NCI-H345 treated with DMSO at 0.1 percent for 48 hours (cell line): ENCODE results near the gene ISG15.
"Not testable (repeated sequence)": the region's sequence is repeated elsewhere in the genome, so short reads cannot be mapped to it uniquely, and the experiment has no call there.

Experiments used
- DNase-seq: peaks from one replicate; lab custom pipeline; 2025; ENCODE audit not compliant: unreplicated experiment; lab: John Stamatoyannopoulos, UW

Gene ISG15

GRCh38 chr1:1044455-1045078 lies 31.3 kb downstream of the ISG15 start:
- DNase-seq: no peak

- no peak for DNase-seq
Measured at GRCh38 chr1:1045129-1045528, 31.8 kb downstream of the ISG15 start.

DNA sequence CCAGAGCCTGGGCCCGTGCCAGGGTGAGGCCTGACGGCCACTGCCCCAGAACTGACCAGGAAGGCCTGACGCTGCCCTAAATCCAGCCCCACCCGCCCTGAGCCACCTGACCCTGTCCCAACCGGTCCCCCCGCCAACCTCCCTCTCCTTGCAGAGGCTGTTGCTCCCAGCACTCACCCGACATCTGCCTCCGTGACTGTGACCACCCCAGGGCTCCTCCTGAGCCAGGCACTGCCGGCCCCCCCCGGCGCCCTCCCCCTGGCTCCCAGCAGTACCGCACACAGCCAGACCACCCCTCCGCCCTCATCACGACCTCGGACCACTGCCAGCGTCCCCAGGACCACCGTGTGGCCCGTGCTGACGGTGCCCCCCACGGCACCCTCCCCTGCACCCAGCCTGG lies 32.9 kb downstream of the ISG15 start:
- DNase-seq: no peak

DNA sequence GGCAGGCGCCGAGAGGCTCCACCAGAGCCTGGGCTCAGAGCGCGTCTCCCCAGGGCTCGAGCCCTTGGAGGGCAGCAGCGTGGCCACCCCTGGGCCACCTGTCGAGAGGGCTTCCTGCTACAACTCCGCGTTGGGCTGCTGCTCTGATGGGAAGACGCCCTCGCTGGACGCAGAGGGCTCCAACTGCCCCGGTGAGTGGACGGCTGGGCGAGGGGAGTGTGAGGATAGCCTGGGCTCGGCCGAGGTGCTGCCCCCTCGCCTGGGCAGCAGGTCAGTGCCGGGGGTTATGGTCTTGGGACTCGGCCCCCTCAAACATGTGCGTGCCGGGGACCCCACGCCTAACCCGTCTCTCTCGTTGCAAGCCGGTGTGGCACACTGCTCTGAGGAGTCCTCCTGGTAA lies 33.5 kb downstream of the ISG15 start:
- no peak for DNase-seq

- DNase-seq: no peak
Measured at GRCh38 chr1:1047407-1047806, 34.1 kb downstream of the ISG15 start.

- DNase-seq: no peak
Measured at GRCh38 chr1:1047963-1048362, 34.7 kb downstream of the ISG15 start.

DNA sequence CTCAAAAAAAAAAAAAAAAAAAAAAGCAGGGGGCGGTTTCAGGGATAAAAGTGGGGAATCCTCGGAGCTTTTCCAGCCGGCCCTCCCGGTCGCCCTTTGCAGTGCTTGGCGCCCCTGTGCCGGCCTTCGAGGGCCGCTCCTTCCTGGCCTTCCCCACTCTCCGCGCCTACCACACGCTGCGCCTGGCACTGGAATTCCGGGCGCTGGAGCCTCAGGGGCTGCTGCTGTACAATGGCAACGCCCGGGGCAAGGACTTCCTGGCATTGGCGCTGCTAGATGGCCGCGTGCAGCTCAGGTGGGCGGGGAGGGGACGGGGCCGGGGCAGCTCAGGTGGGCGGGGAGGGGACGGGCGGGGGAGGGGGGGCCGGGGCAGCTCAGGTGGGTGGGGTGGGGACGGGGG lies 35.5 kb downstream of the ISG15 start:
- DNase-seq: no peak

GRCh38 chr1:1049318-1050165 lies 36.2 kb downstream of the ISG15 start:
- no peak for DNase-seq

DNA sequence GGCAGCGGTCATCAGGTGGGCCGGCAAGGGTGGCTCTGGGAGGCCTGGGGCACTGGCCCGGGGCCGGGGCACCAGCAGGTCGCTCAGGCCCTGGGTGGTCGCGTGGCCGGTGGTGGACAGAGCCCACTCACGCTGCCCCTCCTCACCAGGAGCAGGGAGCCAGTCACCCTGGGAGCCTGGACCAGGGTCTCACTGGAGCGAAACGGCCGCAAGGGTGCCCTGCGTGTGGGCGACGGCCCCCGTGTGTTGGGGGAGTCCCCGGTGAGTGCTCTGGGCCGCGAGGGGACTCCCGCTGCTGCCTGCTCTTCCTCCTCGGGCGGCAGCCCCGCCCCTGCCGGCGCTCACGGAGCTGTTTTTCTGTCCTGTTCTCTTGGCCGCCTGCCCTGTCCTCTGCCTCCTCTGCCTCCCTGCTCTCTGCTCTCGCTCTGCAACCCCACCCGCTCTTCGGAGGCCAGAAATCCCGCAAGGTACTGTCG lies 37.3 kb downstream of the ISG15 start:
- no peak for DNase-seq

DNA sequence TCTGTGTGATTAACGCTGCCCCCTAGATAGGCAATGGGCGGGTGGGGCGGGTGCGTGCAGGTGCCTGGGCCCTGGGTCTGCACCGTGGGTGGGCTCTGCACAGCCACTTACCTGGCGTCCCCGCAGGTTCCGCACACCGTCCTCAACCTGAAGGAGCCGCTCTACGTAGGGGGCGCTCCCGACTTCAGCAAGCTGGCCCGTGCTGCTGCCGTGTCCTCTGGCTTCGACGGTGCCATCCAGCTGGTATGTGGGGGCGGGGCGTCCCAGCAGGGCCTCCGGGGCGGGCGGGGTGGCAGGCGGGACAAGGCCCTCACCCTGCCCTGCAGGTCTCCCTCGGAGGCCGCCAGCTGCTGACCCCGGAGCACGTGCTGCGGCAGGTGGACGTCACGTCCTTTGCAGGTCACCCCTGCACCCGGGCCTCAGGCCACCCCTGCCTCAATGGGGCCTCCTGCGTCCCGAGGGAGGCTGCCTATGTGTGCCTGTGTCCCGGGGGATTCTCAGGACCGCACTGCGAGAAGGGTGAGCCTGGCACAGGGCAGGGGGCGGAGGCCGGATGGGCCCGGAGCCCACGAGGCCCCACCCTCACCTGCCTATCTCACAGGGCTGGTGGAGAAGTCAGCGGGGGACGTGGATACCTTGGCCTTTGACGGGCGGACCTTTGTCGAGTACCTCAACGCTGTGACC lies 38.0 kb downstream of the ISG15 start:
- DNase-seq: no peak

- no peak for DNase-seq
Measured at GRCh38 chr1:1052003-1052840, 38.9 kb downstream of the ISG15 start.

GRCh38 chr1:1053022-1053421 lies 39.7 kb downstream of the ISG15 start:
- no peak for DNase-seq

- DNase-seq: no peak
Measured at GRCh38 chr1:1053682-1054081, 40.4 kb downstream of the ISG15 start.

- DNase-seq: no peak
Measured at GRCh38 chr1:1054099-1054700, 40.9 kb downstream of the ISG15 start.

DNA sequence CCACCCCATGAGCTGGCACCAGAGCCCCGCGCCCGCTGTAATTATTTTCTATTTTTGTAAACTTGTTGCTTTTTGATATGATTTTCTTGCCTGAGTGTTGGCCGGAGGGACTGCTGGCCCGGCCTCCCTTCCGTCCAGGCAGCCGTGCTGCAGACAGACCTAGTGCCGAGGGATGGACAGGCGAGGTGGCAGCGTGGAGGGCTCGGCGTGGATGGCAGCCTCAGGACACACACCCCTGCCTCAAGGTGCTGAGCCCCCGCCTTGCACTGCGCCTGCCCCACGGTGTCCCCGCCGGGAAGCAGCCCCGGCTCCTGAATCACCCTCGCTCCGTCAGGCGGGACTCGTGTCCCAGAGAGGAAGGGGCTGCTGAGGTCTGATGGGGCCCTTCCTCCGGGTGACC lies 41.7 kb downstream of the ISG15 start:
- no peak for DNase-seq

- DNase-seq: no peak
Measured at GRCh38 chr1:1055841-1056736, 42.8 kb downstream of the ISG15 start.

- not testable (repeated sequence) for DNase-seq
Measured at GRCh38 chr1:1057769-1058087, 44.4 kb downstream of the ISG15 start.

DNA sequence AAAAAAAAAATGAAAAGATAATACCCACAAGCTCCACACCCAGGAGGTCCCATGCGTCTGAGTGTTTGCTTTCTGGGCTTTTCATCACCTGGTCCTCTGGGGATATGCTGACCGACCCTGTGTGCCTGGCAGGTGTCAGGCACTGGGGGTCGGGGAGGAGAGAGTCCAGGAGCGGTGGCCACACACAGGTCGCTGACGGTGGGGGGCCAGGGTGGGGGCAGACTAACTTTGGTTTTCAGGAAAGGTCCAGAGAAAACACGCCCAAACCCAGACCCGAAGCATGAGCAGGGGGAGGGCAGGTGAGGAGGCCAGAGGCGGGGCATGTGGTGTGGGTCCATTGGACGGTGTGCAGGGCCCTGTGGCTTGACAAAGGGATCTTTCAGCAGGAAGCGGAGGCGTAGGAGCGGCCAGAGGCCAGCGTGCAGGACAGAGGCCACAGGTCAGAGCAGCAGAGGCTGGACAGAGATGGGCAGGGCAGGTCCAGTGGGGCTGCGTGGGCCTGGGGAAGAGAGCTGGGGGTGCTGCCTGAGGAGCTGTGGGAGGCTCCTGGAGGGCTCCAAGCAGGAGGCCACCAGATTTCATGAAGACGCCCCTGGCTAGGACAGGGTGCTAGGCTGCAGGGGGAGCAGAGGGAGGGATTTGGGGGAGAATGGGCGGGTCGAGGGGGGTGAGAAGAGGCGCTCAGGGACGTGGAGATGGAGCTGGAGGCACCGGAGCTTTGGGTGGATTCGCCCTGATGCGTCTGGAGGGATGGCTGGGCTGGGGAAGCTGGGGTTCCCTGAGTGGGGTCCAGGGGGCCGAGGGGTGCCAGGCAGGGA lies 45.0 kb downstream of the ISG15 start:
- no peak for DNase-seq

DNA sequence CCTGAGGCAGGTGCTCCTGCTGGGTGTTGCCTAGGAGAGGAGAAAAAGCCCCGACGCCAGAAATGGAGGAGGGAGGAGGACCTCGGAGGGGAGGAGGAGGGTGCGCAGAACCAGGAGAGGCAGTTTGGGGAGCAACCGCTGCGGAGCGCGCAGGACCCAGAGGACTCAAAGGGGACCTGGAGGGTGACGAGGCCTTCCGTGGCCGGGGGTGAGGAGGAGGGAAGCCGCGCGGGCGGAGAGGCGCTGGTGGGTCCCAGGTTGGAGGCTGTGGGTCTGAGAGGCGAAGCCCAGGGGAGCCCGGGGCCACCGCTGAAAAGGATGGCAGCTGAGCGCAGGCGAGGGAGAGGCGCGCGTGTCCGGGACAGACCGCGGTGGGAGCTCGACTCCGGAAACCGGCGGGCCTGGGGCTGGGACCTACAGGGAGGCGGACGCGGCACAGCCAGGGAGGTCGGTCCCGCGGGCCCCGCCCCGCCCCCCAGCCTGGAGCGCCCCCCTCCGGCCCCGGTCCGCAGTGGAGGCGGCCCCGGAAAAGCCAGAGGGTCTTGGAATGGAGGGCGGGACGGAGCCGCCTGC lies 45.7 kb downstream of the ISG15 start:
- DNase-seq: no peak
